ENCODE measurements around the gene UBE3C. TPM values are rescaled to one million over a fixed set of nuclear protein-coding genes. Genes with fewer than 3 reads are reported as not detected.

Gene UBE3C
- total RNA-seq, 2 donors from 2014 or later, result 58.8 to 75.9 TPM

DNA sequence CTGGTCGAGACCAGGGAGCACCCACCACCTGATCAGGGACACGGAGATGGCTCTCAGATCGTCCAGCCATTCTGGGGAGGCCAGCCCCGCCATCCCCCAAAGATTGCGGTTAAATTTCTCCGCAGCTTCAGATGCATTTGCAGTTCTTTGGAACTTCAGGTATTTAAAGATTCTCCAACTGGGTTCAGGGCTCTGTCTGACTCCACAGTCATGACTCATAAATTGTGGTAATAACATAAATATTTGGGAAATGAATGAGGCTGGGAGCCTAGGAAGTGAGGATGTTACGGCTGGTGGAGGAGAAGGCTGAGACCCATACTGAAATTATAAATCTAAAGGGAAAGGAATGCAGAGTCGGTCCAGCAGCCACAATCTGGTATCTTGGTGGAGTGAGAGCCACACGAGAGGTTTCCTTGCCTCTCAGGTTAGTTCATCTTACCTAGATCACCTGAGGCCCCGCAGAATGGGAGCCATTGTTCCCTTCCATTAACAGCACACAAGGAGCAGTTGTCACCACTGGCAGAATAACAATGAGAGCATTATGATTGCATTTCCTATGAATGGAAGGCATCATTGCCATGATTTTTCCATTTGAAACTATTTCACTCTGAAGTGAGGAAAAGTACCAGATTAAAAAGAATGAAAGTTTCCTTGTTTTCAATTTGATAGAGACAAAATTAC lies 171.4 kb downstream of the UBE3C start:
- H3K27ac Mint-ChIP-seq, result peak overlapping the region; percentile 61
- no peaks in the 10 kb centered on the region for H3K36me3 Mint-ChIP-seq (ENCODE audit: low read depth)
- H3K4me1 Mint-ChIP-seq, result peaks cover 16% of the 10 kb centered on the region
- no peaks in the 10 kb centered on the region for H3K27me3 Mint-ChIP-seq
- ATAC-seq (replicated peaks), result peak; percentile 43
- peak overlapping the region; percentile 2 for H3K4me3 Mint-ChIP-seq
- no peaks in the 10 kb centered on the region for H3K9me3 Mint-ChIP-seq

DNA sequence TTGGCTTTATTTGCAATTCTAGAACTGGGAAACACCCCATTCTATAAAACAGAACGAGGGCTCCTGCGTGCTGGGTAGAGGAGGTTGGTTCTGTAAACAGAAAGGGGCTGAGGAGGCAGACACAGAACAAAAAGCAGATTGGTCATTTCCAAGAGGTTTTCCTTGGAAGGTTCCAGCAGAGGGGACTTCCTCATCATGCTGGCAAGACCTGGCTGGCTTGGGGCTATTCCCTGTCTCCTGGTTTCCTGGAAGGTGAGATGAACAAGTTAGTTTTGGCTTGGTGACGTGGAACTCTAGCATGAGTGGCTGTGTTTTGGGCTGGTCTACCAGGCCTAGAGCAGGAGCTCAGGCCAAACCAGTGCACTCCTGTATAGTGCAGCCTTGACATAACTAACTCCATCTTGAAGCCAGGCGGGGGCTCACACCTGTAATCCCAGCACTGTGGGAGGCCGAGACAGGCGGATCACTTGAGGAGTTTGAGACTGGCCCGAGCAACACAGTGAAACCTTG lies 172.0 kb downstream of the UBE3C start:
- peaks cover 16% of the 10 kb centered on the region for H3K4me1 Mint-ChIP-seq
- peak overlapping the region; percentile 61 for H3K27ac Mint-ChIP-seq
- H3K4me3 Mint-ChIP-seq, result peak overlapping the region; percentile 2
- peak; percentile 68 for ATAC-seq (replicated peaks)
- H3K36me3 Mint-ChIP-seq (ENCODE audit: low read depth), result no peaks in the 10 kb centered on the region
- H3K27me3 Mint-ChIP-seq, result no peaks in the 10 kb centered on the region
- no peaks in the 10 kb centered on the region for H3K9me3 Mint-ChIP-seq

DNA sequence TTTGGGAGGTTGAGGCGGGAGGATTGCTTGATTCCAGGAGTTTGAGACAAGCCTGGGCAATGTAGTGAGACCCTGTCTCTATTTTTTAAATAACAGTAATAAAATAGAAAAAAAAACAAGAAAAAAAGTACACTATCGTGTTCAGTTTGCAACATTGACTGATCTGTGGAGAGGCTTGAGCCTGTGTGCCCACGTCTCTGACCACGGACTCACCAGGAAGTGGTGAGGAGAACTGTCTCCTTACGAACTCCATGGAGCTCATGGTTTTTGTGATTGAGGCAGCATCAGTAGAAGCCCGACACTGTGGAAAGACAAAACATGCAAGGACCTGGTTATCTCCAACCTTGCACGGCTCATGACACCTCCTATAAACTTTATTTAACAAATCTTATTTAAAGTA lies 174.2 kb downstream of the UBE3C start:
- Mint-ChIP-seq H3K4me1 (peaks cover 4% of the 10 kb centered on the region), H3K36me3 (ENCODE audit: low read depth) (no peaks in the 10 kb centered on the region), H3K27me3 (no peaks in the 10 kb centered on the region), H3K27ac (no peak overlapping the region), H3K9me3 (no peaks in the 10 kb centered on the region), H3K4me3 (no peak overlapping the region)
- ATAC-seq (replicated peaks), result peak; percentile 49

DNA sequence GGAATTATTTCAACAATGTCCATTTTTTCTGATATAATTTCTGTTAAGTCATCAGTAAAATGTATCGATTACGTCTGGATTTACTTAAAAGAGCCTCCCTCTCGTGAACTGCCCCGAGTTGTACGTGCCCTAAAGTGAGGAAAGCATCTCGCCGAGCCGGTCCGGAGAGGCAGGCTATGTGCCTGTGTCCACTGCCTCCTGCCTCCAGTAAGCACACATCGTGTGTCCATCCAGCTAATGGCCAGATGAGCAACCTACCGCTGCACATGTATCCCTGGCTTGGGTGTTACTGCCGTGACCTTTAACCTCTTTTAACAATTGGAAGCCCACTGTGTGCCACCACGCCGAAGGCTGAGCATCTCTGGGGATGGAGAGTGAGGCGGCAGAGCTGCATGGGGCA lies 174.9 kb downstream of the UBE3C start:
- no peaks in the 10 kb centered on the region for H3K36me3 Mint-ChIP-seq (ENCODE audit: low read depth)
- H3K27me3 Mint-ChIP-seq, result no peaks in the 10 kb centered on the region
- no peak overlapping the region for H3K4me3 Mint-ChIP-seq
- peaks cover 9% of the 10 kb centered on the region for H3K4me1 Mint-ChIP-seq
- no peak overlapping the region for H3K27ac Mint-ChIP-seq
- H3K9me3 Mint-ChIP-seq, result no peaks in the 10 kb centered on the region
- no peak for ATAC-seq (replicated peaks)

DNA sequence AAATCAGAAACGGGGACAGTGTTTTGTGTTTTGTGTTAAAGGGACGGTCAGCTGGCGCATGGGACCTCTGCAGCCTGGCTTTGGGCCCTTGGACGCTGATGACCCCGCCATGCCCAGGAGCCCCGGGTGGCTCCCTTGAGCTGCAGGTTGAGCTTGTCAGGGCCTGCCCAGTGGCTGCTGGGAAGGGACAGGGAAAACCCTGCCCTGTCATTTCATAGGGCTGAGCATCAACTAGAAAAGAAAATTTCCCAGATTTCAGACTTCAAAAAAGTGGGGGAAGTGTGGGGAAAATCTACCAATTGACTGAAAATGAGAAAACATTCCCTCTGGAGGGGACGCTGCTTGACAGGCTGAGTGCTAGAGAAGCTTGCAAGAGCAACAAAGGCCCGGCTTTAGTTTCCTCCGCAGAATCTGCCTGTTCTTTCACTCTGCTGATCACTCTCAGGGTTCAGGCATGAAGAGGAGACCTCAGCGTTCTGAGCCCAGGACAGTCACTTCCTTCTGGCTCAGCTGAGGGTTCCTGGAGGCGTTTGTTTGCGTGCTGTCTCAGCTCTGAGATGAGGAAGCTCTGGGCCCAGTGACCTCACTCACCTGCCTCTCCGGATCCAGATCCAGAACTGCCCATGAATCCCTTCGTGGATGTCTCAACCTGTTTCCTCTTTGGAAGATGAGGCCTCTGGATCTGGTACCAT lies 179.4 kb downstream of the UBE3C start:
- H3K36me3 Mint-ChIP-seq (ENCODE audit: low read depth), result no peaks in the 10 kb centered on the region
- no peaks in the 10 kb centered on the region for H3K9me3 Mint-ChIP-seq
- peak overlapping the region; percentile 56 for H3K4me3 Mint-ChIP-seq
- peak overlapping the region; percentile 85 for H3K27ac Mint-ChIP-seq
- ATAC-seq (replicated peaks), result peak; percentile 100
- peaks cover 5% of the 10 kb centered on the region for H3K4me1 Mint-ChIP-seq
- no peaks in the 10 kb centered on the region for H3K27me3 Mint-ChIP-seq

Other genes with a start within 250 kb of the UBE3C start
- gene LMBR1, start 245.7 kb upstream of the UBE3C start, total RNA-seq, result 10 to 100 TPM; 38.7 to 48.0 TPM
- gene NOM1, start 189.2 kb upstream of the UBE3C start, total RNA-seq, result 10 to 100 TPM; 20.5 to 37.4 TPM
- gene MNX1, start 128.3 kb upstream of the UBE3C start, total RNA-seq, result not detected
- 100 to 1,000 TPM; 113 to 118 TPM for gene DNAJB6, start 198.1 kb downstream of the UBE3C start, total RNA-seq